GM23338 (cell line): ENCODE results near the gene ACAT2. TPM values are rescaled to one million over a fixed set of nuclear protein-coding genes. Genes with fewer than 3 reads are reported as not detected.

Experiments used
- ATAC-seq: fragments of 200-7000 bp; cut with Tn5 transposase; 3 replicates; pipeline ENCODE4 v1.9.1; 2020
- DNase-seq: peaks from one replicate; pipeline ENCODE4 v3.0.0-alpha.2; 2015; ENCODE audit warnings: low spot score
- H2AFZ ChIP-seq: fragments of 200-600 bp; sonication (generic); 2 replicates; pipeline ENCODE4 v1.8.0; 2016; ENCODE audit warnings: antibody characterized with exemption, mild to moderate bottlenecking, moderate library complexity
- H3F3A ChIP-seq: fragments of 200-600 bp; sonication (generic); replicated peaks from 2 replicates; pipeline ENCODE4 v1.8.0; 2017; ENCODE audit warnings: antibody characterized with exemption, mixed run types, low read depth
- H3K27ac ChIP-seq: fragments of 200-600 bp; sonication (generic); 2 replicates; pipeline ENCODE4 v1.6.1; 2016; ENCODE audit warnings: low read depth
- H3K27me3 ChIP-seq: fragments of 200-600 bp; sonication (generic); 2 replicates; pipeline ENCODE4 v1.8.0; 2016; ENCODE audit warnings: mild to moderate bottlenecking, mixed run types, moderate library complexity; ENCODE audit not compliant: insufficient read depth
- H3K36me3 ChIP-seq: fragments of 200-600 bp; sonication (generic); 2 replicates; pipeline ENCODE4 v1.8.0; 2016; ENCODE audit warnings: mild to moderate bottlenecking; ENCODE audit not compliant: insufficient read depth
- H3K4me1 ChIP-seq: fragments of 200-600 bp; sonication (generic); 2 replicates; pipeline ENCODE4 v1.8.0; 2016; ENCODE audit warnings: mild to moderate bottlenecking, moderate library complexity; ENCODE audit not compliant: insufficient read depth
- H3K4me2 ChIP-seq: fragments of 200-600 bp; sonication (generic); 2 replicates; pipeline ENCODE4 v1.7.1; 2017; ENCODE audit warnings: mixed run types
- H3K4me3 ChIP-seq: fragments of 200-600 bp; sonication (generic); 2 replicates; pipeline ENCODE4 v1.6.1; 2016; ENCODE audit warnings: mixed run types
- H3K79me2 ChIP-seq: fragments of 200-600 bp; sonication (generic); replicated peaks from 2 replicates; pipeline ENCODE4 v1.8.0; 2017; ENCODE audit warnings: mild to moderate bottlenecking; ENCODE audit not compliant: insufficient read depth
- H3K9me2 ChIP-seq: fragments of 200-600 bp; sonication (generic); 2 replicates; pipeline ENCODE4 v1.8.0; 2017; ENCODE audit not compliant: insufficient read depth
- H4K20me1 ChIP-seq: fragments of 200-600 bp; sonication (generic); replicated peaks from 2 replicates; pipeline ENCODE4 v1.8.0; 2017; ENCODE audit warnings: mild to moderate bottlenecking; ENCODE audit not compliant: insufficient read depth
- H3K27ac Mint-ChIP-seq: 2 replicates; pipeline ENCODE4 v1.8.0; 2020; ENCODE audit warnings: inconsistent platforms, mild to moderate bottlenecking, moderate library complexity, mixed read lengths
- H3K27me3 Mint-ChIP-seq: 3 replicates; pipeline ENCODE4 v1.8.0; 2022; ENCODE audit warnings: low read depth, mild to moderate bottlenecking, moderate library complexity, mixed read lengths, inconsistent platforms; ENCODE audit not compliant: insufficient read depth, poor library complexity
- H3K36me3 Mint-ChIP-seq: 3 replicates; pipeline ENCODE4 v1.8.0; 2021; ENCODE audit warnings: low read depth, mild to moderate bottlenecking, inconsistent platforms, moderate library complexity, mixed read lengths
- H3K4me1 Mint-ChIP-seq: 3 replicates; pipeline ENCODE4 v1.8.0; 2020; ENCODE audit warnings: mild to moderate bottlenecking, inconsistent platforms, mixed read lengths
- H3K4me3 Mint-ChIP-seq: 3 replicates; pipeline ENCODE4 v1.8.0; 2021; ENCODE audit warnings: moderate library complexity, mild to moderate bottlenecking, inconsistent platforms, mixed read lengths
- H3K9me3 Mint-ChIP-seq: 3 replicates; pipeline ENCODE4 v1.8.0; 2020; ENCODE audit warnings: moderate library complexity, mild to moderate bottlenecking, inconsistent platforms, mixed read lengths
- CREB1 ChIP-seq: fragments of 250-450 bp; sonication (Bioruptor Pico); IDR thresholded peaks from 2 replicates; pipeline ENCODE4 v1.5.0; 2020; ENCODE audit warnings: low read depth, mild to moderate bottlenecking, moderate library complexity
- CTCF ChIP-seq, 2 experiments: fragments of 200-600 bp in 1 of 2; sonication (generic) in 1 of 2; conservative IDR thresholded peaks; 2 replicates each; pipeline versions ENCODE4 v1.5.1 to v1.6.1; 2016 to 2017; ENCODE audit warnings: antibody characterized with exemption in 2 of 2, low read depth in 2 of 2, mild to moderate bottlenecking in 2 of 2, moderate library complexity in 1 of 2
- ETS1 ChIP-seq: IDR thresholded peaks from 2 replicates; pipeline ENCODE4 v1.6.1; 2016; ENCODE audit warnings: antibody characterized with exemption
- EZH2phosphoT487 ChIP-seq: fragments of 200-600 bp; sonication (generic); IDR thresholded peaks from one replicate; pipeline ENCODE4 v1.8.1; 2018; ENCODE audit warnings: antibody characterized with exemption; ENCODE audit not compliant: unreplicated experiment
- JUNB ChIP-seq: IDR thresholded peaks from one replicate; pipeline ENCODE4 v1.6.1; 2016; ENCODE audit warnings: antibody characterized with exemption; ENCODE audit not compliant: unreplicated experiment
- NANOG ChIP-seq: IDR thresholded peaks from 2 replicates; pipeline ENCODE4 v1.6.1; 2016; ENCODE audit warnings: antibody characterized with exemption, borderline replicate concordance
- REST ChIP-seq: IDR thresholded peaks from one replicate; pipeline ENCODE4 v1.6.1; 2018; ENCODE audit warnings: antibody characterized with exemption; ENCODE audit not compliant: unreplicated experiment
- STAT1 ChIP-seq: IDR thresholded peaks from one replicate; pipeline ENCODE4 v1.6.1; 2016; ENCODE audit warnings: antibody characterized with exemption; ENCODE audit not compliant: unreplicated experiment
- polyA plus RNA-seq: library from polyadenylated mRNA; unstranded; fragments of >200 nt; fragmentation: Nextera tagmentation; extraction: Ambion mirVana; gene quantifications from 2 replicates; pipeline ENCODE4 v1.2.1, GENCODE V29; 2016
- total RNA-seq: library from RNA; depleted of rRNA; stranded (reverse); fragments of >200 nt; shearing (Covaris generic); gene quantifications from 2 replicates; pipeline ENCODE4 v1.2.3, GENCODE V29; 2014

Gene ACAT2
- total and polyA plus RNA-seq, 2 experiments from 2014 or later, result 108 to 151 TPM

GRCh38 chr6:159728531-159728964, 33.3 kb upstream of the ACAT2 start:
- Mint-ChIP-seq H3K9me3 (no peaks in the 10 kb centered on the region), H3K27ac (peak overlapping the region; percentile 93), H3K4me3 (peak overlapping the region; percentile 93), H3K4me1 (peaks cover 20% of the 10 kb centered on the region; the same call in 2 of the 3 replicates), H3K27me3 (peaks cover 13% of the 10 kb centered on the region), H3K36me3 (peaks cover 31% of the 10 kb centered on the region; the same call in 2 of the 3 replicates)
- H3K79me2 ChIP-seq, result peaks cover 88% of the 10 kb centered on the region
- peak overlapping the region; percentile 89 for H3K4me2 ChIP-seq
- H3F3A ChIP-seq, result 0 out of 2 replicates have a peak, but pooled peaks cover 3% of the 10 kb centered on the region
- DNase-seq (no peak), ATAC-seq (no peak)
- no peak for TF ChIP-seq CTCF (conservative IDR thresholded peaks at IDR 0.05; ENCODE audit: low read depth in 2 of 2)
- no peak for TF ChIP-seq ETS1
- no peak for TF ChIP-seq REST
- no peak for TF ChIP-seq STAT1
- no peak for TF ChIP-seq CREB1 (CRISPR knock-in tag)
- no peak for TF ChIP-seq EZH2phosphoT487
- no peak for TF ChIP-seq JUNB
- no peak for TF ChIP-seq NANOG
- H3K36me3 ChIP-seq, result no peaks in the 10 kb centered on the region
- H4K20me1 ChIP-seq, result peaks cover 55% of the 10 kb centered on the region
- no peak overlapping the region for H2AFZ ChIP-seq
- no peak overlapping the region for H3K27ac ChIP-seq
- peaks cover 19% of the 10 kb centered on the region for H3K4me1 ChIP-seq
- H3K9me2 ChIP-seq, result no peaks in the 10 kb centered on the region
- H3K4me3 ChIP-seq, result peak overlapping the region; percentile 86
- H3K27me3 ChIP-seq, result no peaks in the 10 kb centered on the region
